Stimulated activated naive B cell treated with anti-CD40 and anti-IgM and Interleukin-4, amounts not matched to agents 10 μg/mL and 1 μg/mL and 100 μg/mL, for 72 hours (primary cell): ENCODE data around the gene S100A6.

Experiments
- ATAC-seq, 2 donors: fragments of 150-1000 bp; cut with Tn5 transposase; replicated peaks; 2 replicates each; pipeline ENCODE4 v1.10.0; 2021; ENCODE audit warnings: moderate library complexity in 1 of 2
- DNase-seq: peaks from one replicate; pipeline ENCODE4 v3.0.0; 2021
- H3K27ac Mint-ChIP-seq: one replicate; pipeline ENCODE4 v1.8.0; 2022; ENCODE audit warnings: mild to moderate bottlenecking, mixed read lengths
- H3K27me3 Mint-ChIP-seq, 2 donors: one replicate each; pipeline ENCODE4 v1.8.0; 2022; ENCODE audit warnings: mixed read lengths in 2 of 2
- H3K36me3 Mint-ChIP-seq, 2 donors: one replicate each; pipeline ENCODE4 v1.8.0; 2022; ENCODE audit warnings: mixed read lengths in 2 of 2, mild to moderate bottlenecking in 1 of 2
- H3K4me1 Mint-ChIP-seq, 2 donors: one replicate each; pipeline ENCODE4 v1.8.0; 2022; ENCODE audit warnings: mixed read lengths in 2 of 2, mild to moderate bottlenecking in 1 of 2
- H3K4me3 Mint-ChIP-seq, 2 donors: one replicate each; pipeline ENCODE4 v1.8.0; 2022; ENCODE audit warnings: mild to moderate bottlenecking in 2 of 2, mixed read lengths in 2 of 2, moderate library complexity in 1 of 2
- H3K9me3 Mint-ChIP-seq, 2 donors: one replicate each; pipeline ENCODE4 v1.8.0; 2022; ENCODE audit warnings: mixed read lengths in 2 of 2, mild to moderate bottlenecking in 1 of 2

S100A6 gene

DNA sequence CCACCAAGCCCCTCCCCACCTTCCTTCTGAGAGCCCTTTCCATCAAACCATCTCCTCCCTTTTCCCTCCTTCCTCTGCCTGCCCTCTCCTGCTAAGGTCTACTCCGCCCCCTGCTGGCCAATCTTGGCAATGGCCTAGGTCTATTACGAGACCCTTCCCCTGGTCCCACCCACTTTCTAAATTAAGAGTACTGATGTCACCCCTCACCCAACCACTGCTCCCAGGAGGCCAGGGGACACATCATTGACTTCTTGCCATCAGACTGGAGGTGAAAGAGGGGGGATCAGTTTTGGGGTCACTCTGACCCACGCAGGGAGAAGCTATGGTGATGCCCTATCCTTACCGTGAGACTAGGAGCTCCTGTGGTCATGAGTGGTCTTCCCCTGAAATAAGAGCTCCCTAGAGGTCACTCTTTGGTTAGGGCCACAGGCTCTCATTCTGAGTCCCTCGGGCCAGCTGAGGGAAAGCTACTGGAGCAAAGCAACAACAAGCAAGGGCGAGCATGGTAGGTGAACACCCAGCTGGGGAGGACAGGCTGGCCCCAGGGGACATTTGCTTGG lies 40.7 kb downstream of the S100A6 start:
- no peaks in the 10 kb centered on the region for H3K9me3 Mint-ChIP-seq
- H3K36me3 Mint-ChIP-seq: no peaks in the 10 kb centered on the region
- DNase-seq: peak; percentile 70
- H3K27ac Mint-ChIP-seq: peak overlapping the region; percentile 72
- ATAC-seq: peak; percentile 82 to 88
- H3K27me3 Mint-ChIP-seq: peaks cover 19 to 40% of the 10 kb centered on the region in 2 donors
- peaks cover 17 to 30% of the 10 kb centered on the region in 2 donors for H3K4me1 Mint-ChIP-seq
- H3K4me3 Mint-ChIP-seq: peak overlapping the region; percentile 5 to 17

DNA sequence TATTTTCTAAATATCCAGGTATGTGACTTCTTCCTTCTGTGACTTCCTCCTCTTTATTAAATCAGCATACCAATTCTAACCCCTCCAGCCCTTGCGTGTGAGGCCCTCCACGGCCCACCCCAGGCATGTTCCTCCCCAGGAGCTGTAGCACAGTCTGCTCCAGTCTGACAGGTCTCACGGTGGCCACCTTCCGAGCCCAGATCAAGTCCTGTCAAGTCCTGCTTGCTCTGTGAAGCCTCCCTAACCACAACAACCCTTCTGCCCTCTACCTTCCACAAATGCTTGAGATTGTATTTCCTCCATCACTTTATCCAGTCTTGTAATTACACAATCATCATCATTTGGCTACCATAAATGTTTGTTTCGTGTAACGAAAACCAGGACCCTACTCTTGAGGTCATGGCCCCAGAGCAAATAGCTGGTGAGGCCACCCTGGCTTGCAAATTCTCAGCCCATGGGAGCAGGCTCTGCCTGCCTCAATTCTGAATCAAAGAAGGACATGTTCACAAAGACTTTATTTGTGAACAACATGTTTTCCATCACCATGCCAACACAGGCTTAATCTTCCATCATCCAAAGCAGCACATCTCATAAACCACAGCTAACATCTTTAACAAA lies 42.3 kb downstream of the S100A6 start:
- Mint-ChIP-seq H3K27ac (no peak overlapping the region), H3K9me3 (no peaks in the 10 kb centered on the region)
- no peak for ATAC-seq

DNA sequence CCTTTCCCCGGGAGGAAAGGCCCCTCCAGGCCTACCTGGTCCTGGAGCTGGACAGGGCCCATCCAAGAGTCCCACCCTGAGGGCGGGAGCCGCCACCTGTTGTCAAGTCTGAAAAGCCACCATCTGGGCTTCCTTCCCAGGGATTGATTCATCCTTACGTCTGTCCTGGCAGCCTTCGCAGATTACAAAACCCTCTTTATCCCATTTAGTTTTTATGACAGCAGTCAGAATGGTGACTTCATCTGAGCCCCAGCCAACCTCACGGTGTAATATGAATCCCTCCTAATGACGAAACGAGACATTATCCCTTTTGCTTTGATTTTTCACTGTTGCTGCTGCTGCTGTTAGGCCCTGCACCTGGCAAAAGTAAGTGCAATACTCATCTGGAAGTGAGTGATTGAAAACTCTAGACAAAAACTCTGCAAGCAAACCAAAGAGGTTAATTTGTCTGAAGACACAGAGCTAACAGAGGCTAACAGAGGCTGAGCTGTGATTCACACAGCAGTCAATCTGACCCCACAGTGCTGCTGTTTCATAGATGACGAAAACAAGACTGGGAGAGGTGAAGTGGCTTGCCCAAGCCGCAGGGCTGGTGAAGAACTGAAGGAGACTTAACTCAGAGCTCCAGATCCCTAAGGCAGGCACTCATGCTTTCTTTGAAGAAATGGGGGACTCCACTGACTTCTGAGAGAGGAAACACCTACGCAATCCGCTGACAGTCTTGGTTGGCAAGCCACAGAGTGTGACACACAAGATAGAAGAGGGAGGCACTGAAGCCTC lies 45.3 kb downstream of the S100A6 start:
- no peak for DNase-seq
- Mint-ChIP-seq H3K4me3 (no peak overlapping the region), H3K27me3 (peaks cover 27 to 40% of the 10 kb centered on the region in 2 donors)

More for the DNA sequence above, 42.3 kb downstream of the S100A6 start:
- DNase-seq: no peak
- Mint-ChIP-seq H3K4me1 (peaks cover 17 to 30% of the 10 kb centered on the region in 2 donors), H3K4me3 (no peak overlapping the region), H3K27me3 (peaks cover 14 to 36% of the 10 kb centered on the region in 2 donors), H3K36me3 (no peaks in the 10 kb centered on the region)

DNA sequence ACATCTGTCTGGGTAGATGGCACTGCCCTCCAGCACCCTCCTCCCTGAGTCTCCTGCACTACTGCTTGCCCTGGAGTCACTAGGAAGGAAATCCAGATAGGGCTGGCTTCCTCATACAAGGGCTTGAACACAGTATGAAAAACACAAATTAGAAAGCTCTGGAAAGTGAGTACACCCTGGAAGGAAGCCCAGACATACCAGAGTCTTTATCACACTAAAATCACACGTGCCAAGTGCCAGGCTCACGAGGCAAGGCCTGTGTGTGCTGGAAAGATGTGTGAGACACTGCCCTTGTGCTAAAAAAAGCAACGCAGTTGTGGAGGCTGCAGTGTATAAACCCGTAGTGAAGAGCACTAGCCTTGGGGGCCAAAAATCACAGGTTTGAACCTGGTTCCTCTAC lies 47.1 kb downstream of the S100A6 start:
- no peaks in the 10 kb centered on the region for H3K36me3 Mint-ChIP-seq
- ATAC-seq (no peak), DNase-seq (no peak)
- peaks cover 6 to 15% of the 10 kb centered on the region in 2 donors for H3K4me1 Mint-ChIP-seq
- H3K4me3 Mint-ChIP-seq: no peak overlapping the region
- H3K27ac Mint-ChIP-seq: no peak overlapping the region
- peaks cover 43 to 55% of the 10 kb centered on the region in 2 donors for H3K27me3 Mint-ChIP-seq
- H3K9me3 Mint-ChIP-seq: no peaks in the 10 kb centered on the region

More for the DNA sequence above, 45.3 kb downstream of the S100A6 start:
- Mint-ChIP-seq H3K36me3 (no peaks in the 10 kb centered on the region), H3K9me3 (no peaks in the 10 kb centered on the region), H3K4me1 (peaks cover 15 to 25% of the 10 kb centered on the region in 2 donors), H3K27ac (no peak overlapping the region)
- ATAC-seq: peak in 1 of 2 donors; percentile 39

DNA sequence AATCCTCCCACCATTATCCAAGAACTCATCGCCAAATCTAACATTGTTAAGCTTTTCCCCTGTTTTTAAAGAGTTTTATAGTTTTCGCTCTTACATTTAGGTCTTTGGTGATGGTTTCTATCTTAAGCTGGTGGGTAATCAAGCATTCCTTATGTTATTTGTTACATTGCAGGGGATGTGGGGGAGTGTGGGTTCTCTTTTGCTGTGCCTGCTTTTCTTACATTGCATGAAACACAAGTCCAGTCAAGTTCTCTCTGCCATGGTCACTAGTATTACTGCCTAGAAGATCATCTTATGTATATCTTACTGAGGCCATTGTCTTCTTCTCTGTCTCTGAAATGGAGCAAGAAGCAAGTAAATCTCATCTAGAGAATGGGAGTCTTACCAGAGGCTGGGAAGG lies 48.1 kb downstream of the S100A6 start:
- no peak overlapping the region for H3K27ac Mint-ChIP-seq
- H3K4me3 Mint-ChIP-seq: no peak overlapping the region
- DNase-seq (no peak), ATAC-seq (no peak)
- H3K4me1 Mint-ChIP-seq: peaks cover 2 to 15% of the 10 kb centered on the region in 2 donors
- H3K9me3 Mint-ChIP-seq: no peaks in the 10 kb centered on the region
- H3K27me3 Mint-ChIP-seq: peaks cover 42 to 52% of the 10 kb centered on the region in 2 donors
- H3K36me3 Mint-ChIP-seq: no peaks in the 10 kb centered on the region

- no peak overlapping the region for H3K27ac Mint-ChIP-seq
Observed at GRCh38 chr1:153485863-153486262, 49.9 kb downstream of the S100A6 start.

More at GRCh38 chr1:153485863-153486262, 49.9 kb downstream of the S100A6 start:
- Mint-ChIP-seq H3K27me3 (peaks cover 46 to 55% of the 10 kb centered on the region in 2 donors), H3K36me3 (no peaks in the 10 kb centered on the region), H3K4me3 (no peak overlapping the region), H3K4me1 (peaks cover 0 to 4% of the 10 kb centered on the region in 2 donors), H3K9me3 (no peaks in the 10 kb centered on the region)
- ATAC-seq: no peak
- DNase-seq: no peak
